GM20431 (cell line): Measurements from ENCODE around the gene MCF2L.

Experiments used
- in situ Hi-C: fragments of 300-500 bp; cut with MseI, MboI; formaldehyde crosslinking; loops from one replicate; pipeline ENCODE4 v1.15.0; 2020; ENCODE audit warnings: low sequenced_read_pairs; ENCODE audit not compliant: unreplicated experiment

MCF2L gene

GRCh38 chr13:113008851-113009250 is 39.8 kb downstream of the MCF2L start:
- in situ Hi-C loops = no loop called here

- in situ Hi-C loops = no loop called here
Observed at GRCh38 chr13:113009743-113010509, 40.9 kb downstream of the MCF2L start.

- in situ Hi-C loops = no loop called here
Observed at GRCh38 chr13:113010510-113010865, 41.5 kb downstream of the MCF2L start.

GRCh38 chr13:113013303-113013702 is 44.3 kb downstream of the MCF2L start:
- in situ Hi-C loops = no loop called here

GRCh38 chr13:113013878-113014751 is 45.1 kb downstream of the MCF2L start:
- in situ Hi-C loops = no loop called here

GRCh38 chr13:113014752-113015745 is 46.0 kb downstream of the MCF2L start:
- in situ Hi-C loops = no loop called here

GRCh38 chr13:113015826-113016525 is 47.0 kb downstream of the MCF2L start:
- in situ Hi-C loops = no loop called here

GRCh38 chr13:113016526-113017295 is 47.7 kb downstream of the MCF2L start:
- in situ Hi-C loops = no loop called here

GRCh38 chr13:113017506-113018215 is 48.6 kb downstream of the MCF2L start:
- in situ Hi-C loops = no loop called here

- in situ Hi-C loops = no loop called here
Observed at GRCh38 chr13:113018676-113019465, 49.9 kb downstream of the MCF2L start.

GRCh38 chr13:113020323-113021080 is 51.5 kb downstream of the MCF2L start:
- in situ Hi-C loops = no loop called here

- in situ Hi-C loops = no loop called here
Observed at GRCh38 chr13:113021391-113021790, 52.4 kb downstream of the MCF2L start.

GRCh38 chr13:113021811-113022210 is 52.8 kb downstream of the MCF2L start:
- in situ Hi-C loops = no loop called here

- in situ Hi-C loops = no loop called here
Observed at GRCh38 chr13:113022391-113022744, 53.4 kb downstream of the MCF2L start.

- in situ Hi-C loops = no loop called here
Observed at GRCh38 chr13:113022745-113023574, 53.9 kb downstream of the MCF2L start.
